ENCODE data around the gene MANF.

GRCh38 chr3:51436998-51437639, 52.0 kb downstream of the MANF start:
- TF ChIP-seq CTCF (IDR thresholded peaks at IDR 0.05; ENCODE audit: insufficient read depth, low read length, poor library complexity, severe bottlenecking) = no peak
- TF ChIP-seq EZH2phosphoT487 (conservative IDR thresholded peaks at IDR 0.05; ENCODE audit: low read length) = no peak

Data from SU-DHL-6 (cell line).